IPS DF 4.7 (cell line): ENCODE results near the gene PCDH10.

ENCODE experiments used
- DNase-seq: peaks from one replicate; pipeline ENCODE4 v3.0.0-alpha.2; 2013; ENCODE audit warnings: low spot score; ENCODE audit errors: extremely low read depth

PCDH10 gene

GRCh38 chr4:133148690-133149363 is at the start of gene PCDH10:
PCDH10 (plus strand) TSS chr4:133149294; CDS start chr4:133150141, 847 bp downstream.
- no peak for DNase-seq

- no peak for DNase-seq
These were observed 47.1 kb upstream of the PCDH10 start for GRCh38 chr4:133102043-133102442.

- DNase-seq, result no peak
These were observed 46.3 kb upstream of the PCDH10 start for GRCh38 chr4:133102612-133103409.

GRCh38 chr4:133112641-133113040 is 36.5 kb upstream of the PCDH10 start:
- no peak for DNase-seq

- no peak for DNase-seq
These were observed 24.3 kb upstream of the PCDH10 start for GRCh38 chr4:133124746-133125145.

GRCh38 chr4:133127500-133127899 is 21.6 kb upstream of the PCDH10 start:
- no peak for DNase-seq

- no peak for DNase-seq
These were observed 19.9 kb upstream of the PCDH10 start for GRCh38 chr4:133129237-133129636.

GRCh38 chr4:133130171-133130570 is 18.9 kb upstream of the PCDH10 start:
- DNase-seq, result no peak

- no peak for DNase-seq
These were observed 17.1 kb upstream of the PCDH10 start for GRCh38 chr4:133131829-133132460.

GRCh38 chr4:133136833-133137232 is 12.3 kb upstream of the PCDH10 start:
- no peak for DNase-seq

- DNase-seq, result no peak
These were observed 11.5 kb upstream of the PCDH10 start for GRCh38 chr4:133137571-133137970.

- DNase-seq, result no peak
These were observed 5.2 kb upstream of the PCDH10 start for GRCh38 chr4:133143775-133144430.

GRCh38 chr4:133145241-133145640 is 3.9 kb upstream of the PCDH10 start:
- no peak for DNase-seq

GRCh38 chr4:133145758-133146573 is 3.1 kb upstream of the PCDH10 start:
- no peak for DNase-seq

- DNase-seq, result no peak
These were observed 2.4 kb upstream of the PCDH10 start for GRCh38 chr4:133146574-133147241.

- DNase-seq, result no peak
These were observed 1.7 kb upstream of the PCDH10 start for GRCh38 chr4:133147286-133147821.

- DNase-seq, result no peak
These were observed 989 bp upstream of the PCDH10 start for GRCh38 chr4:133147921-133148689.

- DNase-seq, result no peak
These were observed 236 bp downstream of the PCDH10 start for GRCh38 chr4:133149364-133149695.

- DNase-seq, result no peak
These were observed 908 bp downstream of the PCDH10 start for GRCh38 chr4:133149932-133150471.
